Vagina (tissue), 2 donors: ENCODE measurements around the gene ANKS1B.

ENCODE experiments used
- POLR2A ChIP-seq, 2 donors: fragments of 450-650 bp; IDR thresholded peaks; one replicate each; pipeline ENCODE4 v1.6.1; 2017; ENCODE audit warnings: antibody characterized with exemption in 2 of 2, mild to moderate bottlenecking in 2 of 2, moderate library complexity in 2 of 2
- POLR2AphosphoS5 ChIP-seq, 2 donors: sonication (generic); formaldehyde crosslinking; IDR thresholded peaks; one replicate each; pipeline ENCODE4 v1.9.0; 2017; ENCODE audit warnings: antibody characterized with exemption in 2 of 2, mild to moderate bottlenecking in 2 of 2, low read depth in 1 of 2; ENCODE audit not compliant: insufficient read depth in 1 of 2
- TF ChIP-seq, protein P1 (sequence below), 3 experiments: fragments of 450-650 bp in 2 of 3; fragments of 200-600 bp in 1 of 3; sonication (generic) in 1 of 3; IDR thresholded peaks; one replicate each; pipeline ENCODE4 v1.5.1; 2017 to 2019; ENCODE audit warnings: antibody characterized with exemption in 3 of 3, mild to moderate bottlenecking in 2 of 3, moderate library complexity in 2 of 3

DNA sequence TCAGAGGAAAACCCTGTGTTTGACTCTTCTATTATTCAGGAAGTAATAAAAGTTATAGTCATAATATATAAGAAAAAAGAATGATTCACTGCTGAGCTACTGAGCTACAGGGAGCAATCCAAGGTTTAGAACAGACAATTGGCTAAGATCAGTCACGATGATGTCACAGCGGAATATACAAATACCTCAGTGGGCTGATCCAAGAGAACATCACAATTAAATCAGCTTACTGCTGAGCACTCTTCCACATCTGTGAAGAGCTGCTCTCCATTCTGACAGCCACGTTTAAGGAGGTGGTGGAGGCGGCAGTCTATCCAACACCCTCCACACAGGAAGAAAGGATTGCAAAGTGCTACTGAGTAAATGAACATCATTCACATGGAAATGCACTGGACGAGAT lies 1068.6 kb downstream of the ANKS1B start:
- TF ChIP-seq, protein P1, sequence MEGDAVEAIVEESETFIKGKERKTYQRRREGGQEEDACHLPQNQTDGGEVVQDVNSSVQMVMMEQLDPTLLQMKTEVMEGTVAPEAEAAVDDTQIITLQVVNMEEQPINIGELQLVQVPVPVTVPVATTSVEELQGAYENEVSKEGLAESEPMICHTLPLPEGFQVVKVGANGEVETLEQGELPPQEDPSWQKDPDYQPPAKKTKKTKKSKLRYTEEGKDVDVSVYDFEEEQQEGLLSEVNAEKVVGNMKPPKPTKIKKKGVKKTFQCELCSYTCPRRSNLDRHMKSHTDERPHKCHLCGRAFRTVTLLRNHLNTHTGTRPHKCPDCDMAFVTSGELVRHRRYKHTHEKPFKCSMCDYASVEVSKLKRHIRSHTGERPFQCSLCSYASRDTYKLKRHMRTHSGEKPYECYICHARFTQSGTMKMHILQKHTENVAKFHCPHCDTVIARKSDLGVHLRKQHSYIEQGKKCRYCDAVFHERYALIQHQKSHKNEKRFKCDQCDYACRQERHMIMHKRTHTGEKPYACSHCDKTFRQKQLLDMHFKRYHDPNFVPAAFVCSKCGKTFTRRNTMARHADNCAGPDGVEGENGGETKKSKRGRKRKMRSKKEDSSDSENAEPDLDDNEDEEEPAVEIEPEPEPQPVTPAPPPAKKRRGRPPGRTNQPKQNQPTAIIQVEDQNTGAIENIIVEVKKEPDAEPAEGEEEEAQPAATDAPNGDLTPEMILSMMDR (IDR thresholded peaks at IDR 0.05), result no peak
- TF ChIP-seq POLR2AphosphoS5 (IDR thresholded peaks at IDR 0.05; ENCODE audit: insufficient read depth in 1 of 2, low read depth in 1 of 2) (no peak), POLR2A (IDR thresholded peaks at IDR 0.05) (no peak)
